Tibial artery (tissue), 4 donors: ENCODE data around the gene INAFM2.

Source experiments
- DNase-seq, 2 donors: peaks; one replicate each; pipeline ENCODE4 v3.0.0-alpha.2; 2019
- H3K27ac ChIP-seq, 2 donors: fragments of 200-600 bp; sonication (generic) in 1 of 2; 1 replicate in 1 of 2; 2 replicates in 1 of 2; pipeline ENCODE4 v1.5.1; 2018 to 2019; ENCODE audit warnings: mild to moderate bottlenecking in 1 of 2
- H3K27me3 ChIP-seq, 2 donors: fragments of 200-600 bp; sonication (generic) in 1 of 2; one replicate each; pipeline versions ENCODE4 v1.5.1 to v1.6.0; 2016 to 2019
- H3K36me3 ChIP-seq, 3 donors: fragments of 200-600 bp; sonication (generic) in 2 of 3; one replicate each; pipeline ENCODE4 v1.5.1; 2016 to 2019; ENCODE audit warnings: mild to moderate bottlenecking in 2 of 3
- H3K4me1 ChIP-seq, 4 donors: fragments of 200-600 bp; sonication (generic) in 2 of 4; 1 replicate in 3 of 4; 2 replicates in 1 of 4; pipeline ENCODE4 v1.5.1; 2016 to 2019
- H3K4me3 ChIP-seq, 2 donors: fragments of 200-600 bp; sonication (generic) in 1 of 2; 1 replicate in 1 of 2; 2 replicates in 1 of 2; pipeline ENCODE4 v1.5.1; 2018 to 2019; ENCODE audit warnings: mild to moderate bottlenecking in 2 of 2
- H3K9me3 ChIP-seq, 3 donors: fragments of 200-600 bp; sonication (generic) in 1 of 3; one replicate each; pipeline ENCODE4 v1.5.1; 2016 to 2019
- CTCF ChIP-seq, 2 experiments: fragments of 200-600 bp in 1 of 2; fragments of 450-650 bp in 1 of 2; IDR thresholded peaks; one replicate each; pipeline ENCODE4 v1.5.1; 2017 to 2019; ENCODE audit warnings: antibody characterized with exemption in 2 of 2, mild to moderate bottlenecking in 1 of 2, moderate library complexity in 1 of 2
- intact Hi-C: fragments of 100-400 bp; cut with DNase I; formaldehyde crosslinking; loops from one replicate; pipeline ENCODE4 v1.15.0; 2023; ENCODE audit warnings: low total_unique reads

The INAFM2 gene

GRCh38 chr15:40281801-40282146 is 41.7 kb upstream of the INAFM2 start:
- Histone ChIP-seq H3K36me3 (no peaks in the 10 kb centered on the region), H3K9me3 (no peaks in the 10 kb centered on the region), H3K27ac (no peak overlapping the region), H3K4me1 (peaks cover 0 to 36% (median 28%) of the 10 kb centered on the region in 4 donors), H3K27me3 (peaks cover 6 to 77% of the 10 kb centered on the region in 2 donors), H3K4me3 (peak overlapping the region; percentile 38 to 50)
- intact Hi-C loops, result loop anchor here (10.0 kb wide), 1 partner anchor 83 kb away; no protein-coding TSS in a partner anchor
- DNase-seq, result no peak
- TF ChIP-seq CTCF (IDR thresholded peaks at IDR 0.05), result no peak

- peaks cover 6 to 75% of the 10 kb centered on the region in 2 donors for H3K27me3 ChIP-seq
- intact Hi-C loops, result loop anchor here (10.0 kb wide), 1 partner anchor 82 kb away; no protein-coding TSS in a partner anchor
- no peak for TF ChIP-seq CTCF (IDR thresholded peaks at IDR 0.05)
Measured at GRCh38 chr15:40282147-40282868, 41.2 kb upstream of the INAFM2 start.

GRCh38 chr15:40282869-40283614 is 40.5 kb upstream of the INAFM2 start, which contains the start of gene ANKRD63:
TSS of gene ANKRD63 (minus strand) at chr15:40283064. CDS start at chr15:40282586, 478 bp downstream.
- H3K4me1 ChIP-seq, result peaks cover 0 to 36% (median 28%) of the 10 kb centered on the region in 4 donors
- H3K4me3 ChIP-seq, result peak within 1 kb of the TSS; percentile 38 to 50
- H3K27ac ChIP-seq, result no peak within 1 kb of the TSS
- no peaks in the 10 kb centered on the region for H3K36me3 ChIP-seq
- TF ChIP-seq CTCF (IDR thresholded peaks at IDR 0.05), result no peak
- intact Hi-C loops, result loop anchor here (10.0 kb wide), 1 partner anchor 82 kb away; no protein-coding TSS in a partner anchor
- no peaks in the 10 kb centered on the region for H3K9me3 ChIP-seq
- no peak for DNase-seq
- H3K27me3 ChIP-seq, result peaks cover 6 to 68% of the 10 kb centered on the region in 2 donors

More at GRCh38 chr15:40282147-40282868, 41.2 kb upstream of the INAFM2 start:
- peak overlapping the region; percentile 38 to 50 for H3K4me3 ChIP-seq
- no peaks in the 10 kb centered on the region for H3K36me3 ChIP-seq
- no peak for DNase-seq
- H3K4me1 ChIP-seq, result peaks cover 0 to 36% (median 28%) of the 10 kb centered on the region in 4 donors
- H3K27ac ChIP-seq, result no peak overlapping the region
- no peaks in the 10 kb centered on the region for H3K9me3 ChIP-seq

- no peak for TF ChIP-seq CTCF (IDR thresholded peaks at IDR 0.05)
- no peak for DNase-seq
- H3K9me3 ChIP-seq, result no peaks in the 10 kb centered on the region
- H3K4me1 ChIP-seq, result peaks cover 0 to 36% (median 28%) of the 10 kb centered on the region in 4 donors
- H3K27ac ChIP-seq, result no peak overlapping the region
- peaks cover 6 to 68% of the 10 kb centered on the region in 2 donors for H3K27me3 ChIP-seq
- H3K36me3 ChIP-seq, result no peaks in the 10 kb centered on the region
- no peak overlapping the region for H3K4me3 ChIP-seq
- intact Hi-C loops, result loop anchor here (10.0 kb wide), 1 partner anchor 81 kb away; no protein-coding TSS in a partner anchor
Measured at GRCh38 chr15:40283615-40284300, 39.7 kb upstream of the INAFM2 start.

DNA sequence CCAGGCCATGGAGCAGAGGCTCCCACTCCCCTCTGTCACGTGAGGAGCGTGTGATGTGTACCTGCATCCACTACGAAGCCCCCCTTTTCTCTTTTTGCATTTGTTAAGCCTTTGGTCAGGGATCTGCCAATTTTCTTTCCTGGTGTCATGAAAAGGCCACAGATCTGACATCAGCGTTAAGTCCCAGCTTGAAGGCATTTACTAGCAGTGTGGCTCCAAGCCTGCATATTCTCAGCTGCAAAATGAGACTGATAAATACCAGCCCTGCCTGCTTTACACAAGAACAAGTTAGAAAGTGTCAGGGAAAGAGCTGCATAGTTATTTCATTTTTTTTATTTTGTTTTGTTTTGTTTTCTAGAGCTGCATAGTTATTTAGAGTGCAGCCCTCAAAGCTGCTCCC is 38.3 kb upstream of the INAFM2 start:
- DNase-seq, result no peak
- peaks cover 0 to 26% (median 22%) of the 10 kb centered on the region in 4 donors for H3K4me1 ChIP-seq
- no peak overlapping the region for H3K4me3 ChIP-seq
- peaks cover 6 to 58% of the 10 kb centered on the region in 2 donors for H3K27me3 ChIP-seq
- no peaks in the 10 kb centered on the region for H3K9me3 ChIP-seq
- intact Hi-C loops, result loop anchor here (10.0 kb wide), 1 partner anchor 80 kb away; no protein-coding TSS in a partner anchor
- H3K27ac ChIP-seq, result no peak overlapping the region
- no peak for TF ChIP-seq CTCF (IDR thresholded peaks at IDR 0.05)
- H3K36me3 ChIP-seq, result no peaks in the 10 kb centered on the region
